K562 (cell line): ENCODE results near the gene ZNF835. TPM values are rescaled to one million over a fixed set of nuclear protein-coding genes. Genes with fewer than 3 reads are reported as not detected.
A peak's percentile ranks its signal among the peaks of the same experiment; 100 is the strongest.

Experiments
- ATAC-seq: fragments of 200-7000 bp; cut with Tn5 transposase; 3 replicates; pipeline ENCODE4 v1.9.1; 2020; ENCODE audit warnings: moderate library complexity
- BruUV-seq: library from RNA; stranded (reverse); fragments of 400-500 nt; replicated peaks from 2 replicates; lab custom pipeline; 2021; lab: Mats Ljungman, UMichigan
- CTCF ChIA-PET: fragments of 300-600 bp; formaldehyde crosslinking; extraction: SDS; loops from one replicate; lab custom pipeline; 2021; ENCODE audit warnings: low intra/inter-chr PET ratio; lab: Yijun Ruan, JAX
- POLR2A ChIA-PET: fragments of 300-600, 350-650 bp; sonication (Branson Sonifier 250); formaldehyde crosslinking; extraction: SDS; loops from one replicate; lab custom pipeline; 2021; ENCODE audit warnings: antibody characterized with exemption, inconsistent platforms; lab: Yijun Ruan, JAX
- DNase-seq, 4 experiments: peaks; one replicate each; pipeline versions ENCODE4 v3.0.0 to v3.0.0-alpha.2; 2011 to 2018; ENCODE audit warnings: low spot score in 3 of 4, mixed read lengths in 3 of 4; ENCODE audit errors: extremely low read depth in 1 of 4
- FAIRE-seq: peaks from 2 replicates; lab custom pipeline; 2011; peaks lifted over from hg19 to GRCh38; lab: Jason Lieb, UNC
- H2AFZ ChIP-seq: 2 replicates; pipeline ENCODE4 v1.6.0; 2011; ENCODE audit warnings: low read depth, low read length, control low read depth, inconsistent platforms
- H3K27ac ChIP-seq: fragments of 200-600 bp; 3 replicates; pipeline ENCODE4 v1.8.0; 2011; ENCODE audit warnings: low read depth, mild to moderate bottlenecking, control low read depth, inconsistent platforms, low read length, moderate library complexity, mixed read lengths; ENCODE audit errors: extremely low read depth
- H3K27me3 ChIP-seq, 2 experiments: fragments of 300-600 bp in 1 of 2; 2 replicates in 1 of 2; 3 replicates in 1 of 2; pipeline versions ENCODE4 v1.6.0 to v1.8.0; 2011; ENCODE audit warnings: inconsistent platforms in 2 of 2, low read length in 2 of 2, mild to moderate bottlenecking in 1 of 2, mixed read lengths in 1 of 2, moderate library complexity in 1 of 2; ENCODE audit not compliant: control insufficient read depth in 2 of 2, insufficient read depth in 2 of 2
- H3K36me3 ChIP-seq: fragments of 300-600 bp; 3 replicates; pipeline ENCODE4 v1.8.0; 2011; ENCODE audit warnings: mild to moderate bottlenecking, low read length, inconsistent platforms; ENCODE audit not compliant: control insufficient read depth, insufficient read depth
- H3K4me1 ChIP-seq, 2 experiments: fragments of 200-600 bp in 1 of 2; replicated peaks in 1 of 2; 2 replicates in 1 of 2; 3 replicates in 1 of 2; pipeline versions ENCODE4 v1.5.1 to v1.8.0; 2011; ENCODE audit warnings: inconsistent platforms in 2 of 2, low read length in 2 of 2, mild to moderate bottlenecking in 1 of 2, mixed read lengths in 1 of 2, moderate library complexity in 1 of 2; ENCODE audit not compliant: control insufficient read depth in 2 of 2, insufficient read depth in 2 of 2
- H3K4me2 ChIP-seq: 2 replicates; pipeline ENCODE4 v1.6.1; 2011; ENCODE audit warnings: low read length, control low read depth, inconsistent platforms, mixed read lengths; ENCODE audit not compliant: insufficient read depth
- H3K4me3 ChIP-seq: fragments of 200-600 bp; sonication (generic), shearing (Covaris generic); 2 replicates; pipeline ENCODE4 v1.5.1; 2016; ENCODE audit warnings: control low read depth, inconsistent platforms
- H3K79me2 ChIP-seq: fragments of 200-600 bp; 3 replicates; pipeline ENCODE4 v1.8.0; 2011; ENCODE audit warnings: low read length, inconsistent platforms; ENCODE audit not compliant: control insufficient read depth, insufficient read depth
- H3K9ac ChIP-seq, 2 experiments: 2 replicates each; pipeline versions ENCODE4 v1.6.0 to v1.6.1; 2011; ENCODE audit warnings: low read depth in 2 of 2, low read length in 2 of 2, control low read depth in 1 of 2, inconsistent platforms in 1 of 2, mild to moderate bottlenecking in 1 of 2, mixed read lengths in 1 of 2; ENCODE audit not compliant: insufficient read depth in 1 of 2
- H3K9me1 ChIP-seq: one replicate; pipeline ENCODE4 v1.6.0; 2011; ENCODE audit warnings: inconsistent platforms, mild to moderate bottlenecking, low read length, moderate library complexity; ENCODE audit not compliant: control insufficient read depth, insufficient read depth
- H3K9me3 ChIP-seq: replicated peaks from 2 replicates; pipeline ENCODE4 v1.5.1; 2011; ENCODE audit warnings: low read depth, low read length, inconsistent platforms; ENCODE audit not compliant: control insufficient read depth, insufficient read depth
- H4K20me1 ChIP-seq: replicated peaks from 2 replicates; pipeline ENCODE4 v1.6.1; 2011; ENCODE audit warnings: low read length, inconsistent platforms, mixed read lengths; ENCODE audit not compliant: control insufficient read depth, insufficient read depth
- C11orf30 ChIP-seq: fragments of 450-650 bp; IDR thresholded peaks from 2 replicates; pipeline ENCODE4 v1.6.1; 2016; ENCODE audit warnings: low read depth, mild to moderate bottlenecking
- MAFF ChIP-seq: IDR thresholded peaks from 2 replicates; pipeline ENCODE4 v1.6.1; 2012; ENCODE audit warnings: low read length, improper control_type of control experiment
- MAFG ChIP-seq: fragments of 450-650 bp; conservative IDR thresholded peaks from 2 replicates; pipeline ENCODE4 v1.6.1; 2016; ENCODE audit warnings: missing genetic modification characterization, missing compliant biosample characterization
- MAFK ChIP-seq: IDR thresholded peaks from 2 replicates; pipeline ENCODE4 v1.6.1; 2011; ENCODE audit warnings: low read length, improper control_type of control experiment
- TRIM24 ChIP-seq, 2 experiments: fragments of 450-650 bp; IDR thresholded peaks; 2 replicates each; pipeline ENCODE4 v1.6.1; 2016
- ZNF316 ChIP-seq: fragments of 450-650 bp; IDR thresholded peaks from 2 replicates; pipeline ENCODE4 v1.6.1; 2016
- WGBS: fragments of 100-300 bp; shearing (Covaris generic); methylation state at CpG from one replicate; pipeline ENCODE4 v1.1.6; 2016; ENCODE audit warnings: low coverage, mixed read lengths; ENCODE audit not compliant: insufficient coverage; ENCODE audit errors: missing lambda C conversion rate; 5-methylcytosine and 5-hydroxymethylcytosine counted together
- in situ Hi-C: fragments of 300-500 bp; cut with MboI; formaldehyde crosslinking; loops from 4 replicates; pipeline ENCODE4 v1.15.0; 2018; ENCODE audit warnings: inconsistent platforms, mixed read lengths
- intact Hi-C: fragments of 100-400 bp; cut with micrococcal nuclease; formaldehyde crosslinking; loops from 2 replicates; pipeline ENCODE4 v1.14.2; 2022
- polyA plus RNA-seq, 8 experiments: library from polyadenylated mRNA; depleted of rRNA in 4 of 8; stranded (reverse) in 5 of 8; unstranded in 3 of 8; fragments of >200 nt; fragmentation: Nextera tagmentation in 2 of 8; fragmentation: Illumina TruSeq in 1 of 8; extraction: Ambion mirVana in 2 of 8; extraction: Trizol in 1 of 8; gene quantifications; 2 replicates each; pipeline versions ENCODE4 v1.2.1 to v1.2.3, GENCODE V29; 2011 to 2014; ENCODE audit warnings: inconsistent platforms in 1 of 8, missing spikeins in 1 of 8
- total RNA-seq, 7 experiments: library from RNA; depleted of rRNA in 6 of 7; stranded (reverse); fragments of >200 nt in 6 of 7; fragmentation: Illumina TruSeq in 2 of 7; extraction: Trizol in 2 of 7; gene quantifications; 2 replicates each; pipeline versions ENCODE4 v1.2.1 to v1.2.3, GENCODE V29; 2011 to 2021; ENCODE audit warnings: low replicate concordance in 1 of 7
- TF ChIP-seq, protein P1 (sequence below), 2 experiments: IDR thresholded peaks; 2 replicates each; pipeline ENCODE4 v1.6.1; 2011; ENCODE audit warnings: borderline replicate concordance in 1 of 2, control low read depth in 1 of 2, low read depth in 1 of 2, low read length in 1 of 2, mild to moderate bottlenecking in 1 of 2, mixed read lengths in 1 of 2, moderate library complexity in 1 of 2; ENCODE audit not compliant: insufficient read depth in 1 of 2, insufficient read length in 1 of 2, poor library complexity in 1 of 2, severe bottlenecking in 1 of 2; ENCODE audit errors: extremely low read depth in 1 of 2

ZNF835 gene
- total and polyA plus RNA-seq, 9 of the 15 experiments (the other 6 are each of a cell fraction or from before 2014, with no cell fraction given) = not detected

DNA sequence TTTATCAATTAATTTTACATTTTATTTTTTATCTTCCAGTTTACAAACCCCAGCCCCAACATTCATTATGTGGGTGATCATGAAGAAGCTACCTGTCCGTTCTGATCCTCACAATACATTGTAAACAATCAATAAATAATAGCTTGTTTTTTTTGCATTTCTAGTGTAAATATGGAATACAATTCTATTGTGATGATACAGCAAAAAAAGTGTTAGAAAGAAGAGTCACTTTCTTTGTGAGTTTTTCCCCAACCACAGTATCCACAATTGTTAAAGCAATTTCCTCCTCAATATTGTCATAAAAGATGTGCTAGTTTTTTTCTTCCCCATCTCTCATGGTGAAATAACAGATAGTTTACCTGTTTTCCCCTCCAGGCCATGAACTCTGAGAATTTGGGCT, 30.3 kb upstream of the ZNF835 start:
- Histone ChIP-seq H3K79me2 (no peaks in the 10 kb centered on the region), H3K27me3 (no peaks in the 10 kb centered on the region), H3K27ac (no peak overlapping the region), H3K4me3 (no peak overlapping the region), H3K9me3 (no peaks in the 10 kb centered on the region), H4K20me1 (no peaks in the 10 kb centered on the region), H3K9ac (no peak overlapping the region), H2AFZ (no peak overlapping the region), H3K36me3 (no peaks in the 10 kb centered on the region), H3K4me2 (no peak overlapping the region), H3K9me1 (no peaks in the 10 kb centered on the region), H3K4me1 (no peaks in the 10 kb centered on the region)
- ATAC-seq (no peak), DNase-seq (no peak), FAIRE-seq (no peak)
- in situ Hi-C loops = no loop called here
- ChIA-PET CTCF (no interaction called here), POLR2A (no interaction called here)
- intact Hi-C loops = no loop called here
- TF ChIP-seq MAFG (tag) (peak; percentile 46; the same call in 1 of the 2 replicates), C11orf30 (peak; percentile 22; the same call in 1 of the 2 replicates), ZNF316 (peak; percentile 45), MAFK (peak; percentile 11; the same call in 1 of the 2 replicates), MAFF (0 out of 2 replicates have a peak, but pooled peaks have one; percentile 14), TRIM24 (IDR thresholded peaks at IDR 0.05) (no peak)
- TF ChIP-seq, protein P1, sequence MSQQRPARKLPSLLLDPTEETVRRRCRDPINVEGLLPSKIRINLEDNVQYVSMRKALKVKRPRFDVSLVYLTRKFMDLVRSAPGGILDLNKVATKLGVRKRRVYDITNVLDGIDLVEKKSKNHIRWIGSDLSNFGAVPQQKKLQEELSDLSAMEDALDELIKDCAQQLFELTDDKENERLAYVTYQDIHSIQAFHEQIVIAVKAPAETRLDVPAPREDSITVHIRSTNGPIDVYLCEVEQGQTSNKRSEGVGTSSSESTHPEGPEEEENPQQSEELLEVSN (IDR thresholded peaks at IDR 0.05; ENCODE audit: borderline replicate concordance in 1 of 2, extremely low read depth in 1 of 2, insufficient read depth in 1 of 2, insufficient read length in 1 of 2, low read depth in 1 of 2, low read length in 1 of 2, poor library complexity in 1 of 2, severe bottlenecking in 1 of 2) = no peak
- WGBS = 0% methylated on average over 1 of the region's 1 CpG
- BruUV-seq = no TSS peak
